Measurements from ENCODE around the gene CLEC19A.

Gene CLEC19A

GRCh38 chr16:19274165-19274797 lies 11.2 kb upstream of the CLEC19A start:
- peaks cover 1% of the 10 kb centered on the region for H3K9me3 Mint-ChIP-seq
- H3K36me3 Mint-ChIP-seq, result no peaks in the 10 kb centered on the region
- no peak overlapping the region for H3K27ac Mint-ChIP-seq
- no peaks in the 10 kb centered on the region for H3K4me1 Mint-ChIP-seq
- H3K4me3 Mint-ChIP-seq, result no peak overlapping the region
- H3K27me3 Mint-ChIP-seq, result peaks cover 3% of the 10 kb centered on the region

GRCh38 chr16:19278403-19278802 lies 7.1 kb upstream of the CLEC19A start:
- Mint-ChIP-seq H3K36me3 (no peaks in the 10 kb centered on the region), H3K4me3 (no peak overlapping the region), H3K27me3 (no peaks in the 10 kb centered on the region), H3K27ac (no peak overlapping the region), H3K9me3 (no peaks in the 10 kb centered on the region), H3K4me1 (no peaks in the 10 kb centered on the region)

- Mint-ChIP-seq H3K27me3 (no peaks in the 10 kb centered on the region), H3K4me3 (no peak overlapping the region), H3K36me3 (no peaks in the 10 kb centered on the region), H3K9me3 (no peaks in the 10 kb centered on the region), H3K27ac (no peak overlapping the region), H3K4me1 (no peaks in the 10 kb centered on the region)
Measured at GRCh38 chr16:19281246-19281645, 4.3 kb upstream of the CLEC19A start.

GRCh38 chr16:19282101-19282500 lies 3.4 kb upstream of the CLEC19A start:
- Mint-ChIP-seq H3K4me3 (no peak overlapping the region), H3K27ac (no peak overlapping the region), H3K36me3 (no peaks in the 10 kb centered on the region), H3K27me3 (no peaks in the 10 kb centered on the region), H3K4me1 (no peaks in the 10 kb centered on the region), H3K9me3 (no peaks in the 10 kb centered on the region)

GRCh38 chr16:19283637-19284036 lies 1.9 kb upstream of the CLEC19A start:
- Mint-ChIP-seq H3K36me3 (no peaks in the 10 kb centered on the region), H3K9me3 (no peaks in the 10 kb centered on the region), H3K4me1 (no peaks in the 10 kb centered on the region), H3K4me3 (no peak overlapping the region), H3K27ac (no peak overlapping the region), H3K27me3 (no peaks in the 10 kb centered on the region)

GRCh38 chr16:19284207-19284606 lies 1.3 kb upstream of the CLEC19A start:
- Mint-ChIP-seq H3K27me3 (no peaks in the 10 kb centered on the region), H3K4me3 (no peak overlapping the region), H3K27ac (no peak overlapping the region), H3K36me3 (no peaks in the 10 kb centered on the region), H3K4me1 (no peaks in the 10 kb centered on the region), H3K9me3 (no peaks in the 10 kb centered on the region)

GRCh38 chr16:19286827-19287226 lies 1.3 kb downstream of the CLEC19A start:
- Mint-ChIP-seq H3K4me3 (no peak overlapping the region), H3K27ac (no peak overlapping the region), H3K27me3 (no peaks in the 10 kb centered on the region), H3K4me1 (no peaks in the 10 kb centered on the region), H3K9me3 (no peaks in the 10 kb centered on the region), H3K36me3 (no peaks in the 10 kb centered on the region)

- no peak overlapping the region for H3K27ac Mint-ChIP-seq
- no peaks in the 10 kb centered on the region for H3K27me3 Mint-ChIP-seq
- no peaks in the 10 kb centered on the region for H3K36me3 Mint-ChIP-seq
- H3K9me3 Mint-ChIP-seq, result no peaks in the 10 kb centered on the region
- no peak overlapping the region for H3K4me3 Mint-ChIP-seq
- H3K4me1 Mint-ChIP-seq, result no peaks in the 10 kb centered on the region
Measured at GRCh38 chr16:19287241-19287640, 1.7 kb downstream of the CLEC19A start.

- Mint-ChIP-seq H3K27me3 (peaks cover 3% of the 10 kb centered on the region), H3K27ac (no peak overlapping the region), H3K9me3 (no peaks in the 10 kb centered on the region), H3K4me3 (no peak overlapping the region), H3K36me3 (no peaks in the 10 kb centered on the region), H3K4me1 (peaks cover 2% of the 10 kb centered on the region)
Measured at GRCh38 chr16:19288872-19289799, 3.6 kb downstream of the CLEC19A start.

- Mint-ChIP-seq H3K36me3 (no peaks in the 10 kb centered on the region), H3K4me1 (peaks cover 9% of the 10 kb centered on the region), H3K4me3 (no peak overlapping the region), H3K27me3 (peaks cover 3% of the 10 kb centered on the region), H3K27ac (no peak overlapping the region), H3K9me3 (no peaks in the 10 kb centered on the region)
Measured at GRCh38 chr16:19289811-19290485, 4.4 kb downstream of the CLEC19A start.

- Mint-ChIP-seq H3K27ac (no peak overlapping the region), H3K36me3 (no peaks in the 10 kb centered on the region), H3K9me3 (no peaks in the 10 kb centered on the region), H3K4me1 (peaks cover 9% of the 10 kb centered on the region), H3K27me3 (peaks cover 3% of the 10 kb centered on the region), H3K4me3 (no peak overlapping the region)
Measured at GRCh38 chr16:19290860-19291259, 5.3 kb downstream of the CLEC19A start.

GRCh38 chr16:19291475-19291874 lies 5.9 kb downstream of the CLEC19A start:
- Mint-ChIP-seq H3K4me3 (no peak overlapping the region), H3K4me1 (peaks cover 9% of the 10 kb centered on the region), H3K36me3 (no peaks in the 10 kb centered on the region), H3K27ac (no peak overlapping the region), H3K9me3 (no peaks in the 10 kb centered on the region), H3K27me3 (peaks cover 3% of the 10 kb centered on the region)

- Mint-ChIP-seq H3K27me3 (peaks cover 3% of the 10 kb centered on the region), H3K9me3 (no peaks in the 10 kb centered on the region), H3K36me3 (no peaks in the 10 kb centered on the region), H3K27ac (no peak overlapping the region), H3K4me3 (no peak overlapping the region), H3K4me1 (peaks cover 9% of the 10 kb centered on the region)
Measured at GRCh38 chr16:19292186-19292585, 6.7 kb downstream of the CLEC19A start.

- no peak overlapping the region for H3K27ac Mint-ChIP-seq
- H3K4me1 Mint-ChIP-seq, result peaks cover 9% of the 10 kb centered on the region
- no peak overlapping the region for H3K4me3 Mint-ChIP-seq
Measured at GRCh38 chr16:19294156-19294649, 8.7 kb downstream of the CLEC19A start.

GRCh38 chr16:19295393-19295792 lies 9.9 kb downstream of the CLEC19A start:
- Mint-ChIP-seq H3K4me1 (peaks cover 9% of the 10 kb centered on the region), H3K27ac (peak overlapping the region; percentile 13), H3K36me3 (no peaks in the 10 kb centered on the region), H3K27me3 (peaks cover 3% of the 10 kb centered on the region), H3K9me3 (no peaks in the 10 kb centered on the region), H3K4me3 (no peak overlapping the region)

More at GRCh38 chr16:19294156-19294649, 8.7 kb downstream of the CLEC19A start:
- no peaks in the 10 kb centered on the region for H3K9me3 Mint-ChIP-seq
- peaks cover 3% of the 10 kb centered on the region for H3K27me3 Mint-ChIP-seq
- no peaks in the 10 kb centered on the region for H3K36me3 Mint-ChIP-seq

- H3K9me3 Mint-ChIP-seq, result no peaks in the 10 kb centered on the region
Measured at GRCh38 chr16:19297454-19297853, 11.9 kb downstream of the CLEC19A start.

More at GRCh38 chr16:19297454-19297853, 11.9 kb downstream of the CLEC19A start:
- Mint-ChIP-seq H3K27ac (no peak overlapping the region), H3K4me1 (peaks cover 9% of the 10 kb centered on the region), H3K36me3 (no peaks in the 10 kb centered on the region), H3K4me3 (no peak overlapping the region), H3K27me3 (peaks cover 5% of the 10 kb centered on the region)
